GM12801 (cell line): ENCODE measurements around the gene FOXRED2.

Experiments used
- CTCF ChIP-seq: IDR thresholded peaks from one replicate; pipeline ENCODE4 v1.5.1; 2011; ENCODE audit warnings: control low read depth; ENCODE audit not compliant: insufficient read length; ENCODE audit errors: extremely low read depth

The FOXRED2 gene

GRCh38 chr22:36471341-36471821, 35.5 kb downstream of the FOXRED2 start:
- no peak for TF ChIP-seq CTCF

GRCh38 chr22:36470994-36471331, 35.9 kb downstream of the FOXRED2 start:
- no peak for TF ChIP-seq CTCF

GRCh38 chr22:36470162-36470993, 36.5 kb downstream of the FOXRED2 start:
- TF ChIP-seq CTCF, result no peak

- TF ChIP-seq CTCF, result no peak
Measured at GRCh38 chr22:36469094-36469710, 37.6 kb downstream of the FOXRED2 start.

GRCh38 chr22:36467946-36468345, 38.9 kb downstream of the FOXRED2 start:
- TF ChIP-seq CTCF, result no peak

- TF ChIP-seq CTCF, result no peak
Measured at GRCh38 chr22:36467042-36467810, 39.6 kb downstream of the FOXRED2 start.

GRCh38 chr22:36466258-36466657, 40.6 kb downstream of the FOXRED2 start:
- no peak for TF ChIP-seq CTCF
